ENCODE measurements around the gene GALNT17. TPM values are rescaled to one million over a fixed set of nuclear protein-coding genes. Genes with fewer than 3 reads are reported as not detected.

GALNT17 gene
- total and polyA plus RNA-seq, 4 donors, result 2.8 to 10.8 (median 7.4) TPM

- Histone ChIP-seq H3K4me3 (no peak overlapping the region), H3K27ac (ENCODE audit: low read depth in 1 of 2, low read length in 1 of 2) (no peak overlapping the region), H3K9ac (ENCODE audit: insufficient read depth in 1 of 2, low read length in 2 of 2) (peak overlapping the region in 1 of 2 donors; percentile 5), H3K27me3 (ENCODE audit: control insufficient read depth in 3 of 3, insufficient read depth in 3 of 3, low read length in 2 of 3) (no peaks in the 10 kb centered on the region), H3K9me3 (ENCODE audit: control insufficient read depth in 4 of 4, insufficient read depth in 3 of 4, low read length in 3 of 4) (no peaks in the 10 kb centered on the region), H3K36me3 (ENCODE audit: control insufficient read depth in 4 of 4, insufficient read depth in 4 of 4, low read length in 4 of 4) (no peaks in the 10 kb centered on the region), H3K4me1 (ENCODE audit: control insufficient read depth in 5 of 5, insufficient read depth in 5 of 5, low read length in 5 of 5) (no peaks in the 10 kb centered on the region)
- ATAC-seq (ENCODE audit: insufficient read depth, low FRiP score), result no peak
- WGBS, 2 donors, result 6 to 8% methylated on average over 1 of the region's 1 CpG
- peak in 2 of 3 donors; percentile 22 to 35 for DNase-seq
- no peak for TF ChIP-seq CTCF (IDR thresholded peaks at IDR 0.05; ENCODE audit: control extremely low read depth, extremely low read depth)
Measured at GRCh38 chr7:71334541-71334940, 202.6 kb downstream of the GALNT17 start.

- 67 to 81% methylated on average over 2 of the region's 2 CpGs for WGBS, 2 donors
- H3K4me1 ChIP-seq (ENCODE audit: control insufficient read depth in 5 of 5, insufficient read depth in 5 of 5, low read length in 5 of 5), result no peaks in the 10 kb centered on the region
- no peak overlapping the region for H3K4me3 ChIP-seq
- no peak for DNase-seq
- no peaks in the 10 kb centered on the region for H3K9me3 ChIP-seq (ENCODE audit: control insufficient read depth in 4 of 4, insufficient read depth in 3 of 4, low read length in 3 of 4)
- no peaks in the 10 kb centered on the region for H3K36me3 ChIP-seq (ENCODE audit: control insufficient read depth in 4 of 4, insufficient read depth in 4 of 4, low read length in 4 of 4)
- TF ChIP-seq CTCF (IDR thresholded peaks at IDR 0.05; ENCODE audit: control extremely low read depth, extremely low read depth), result no peak
- no peak for ATAC-seq (ENCODE audit: insufficient read depth, low FRiP score)
- H3K9ac ChIP-seq (ENCODE audit: insufficient read depth in 1 of 2, low read length in 2 of 2), result no peak overlapping the region
- H3K27me3 ChIP-seq (ENCODE audit: control insufficient read depth in 3 of 3, insufficient read depth in 3 of 3, low read length in 2 of 3), result no peaks in the 10 kb centered on the region
- H3K27ac ChIP-seq (ENCODE audit: low read depth in 1 of 2, low read length in 1 of 2), result no peak overlapping the region
Measured at GRCh38 chr7:71338866-71339265, 206.9 kb downstream of the GALNT17 start.

- no peak overlapping the region for H3K4me3 ChIP-seq
- TF ChIP-seq CTCF (IDR thresholded peaks at IDR 0.05; ENCODE audit: control extremely low read depth, extremely low read depth), result no peak
- no peaks in the 10 kb centered on the region for H3K27me3 ChIP-seq (ENCODE audit: control insufficient read depth in 3 of 3, insufficient read depth in 3 of 3, low read length in 2 of 3)
- no peaks in the 10 kb centered on the region for H3K4me1 ChIP-seq (ENCODE audit: control insufficient read depth in 5 of 5, insufficient read depth in 5 of 5, low read length in 5 of 5)
- no peaks in the 10 kb centered on the region for H3K9me3 ChIP-seq (ENCODE audit: control insufficient read depth in 4 of 4, insufficient read depth in 3 of 4, low read length in 3 of 4)
- WGBS, 2 donors, result 91% methylated on average over 1 of the region's 1 CpG
- H3K36me3 ChIP-seq (ENCODE audit: control insufficient read depth in 4 of 4, insufficient read depth in 4 of 4, low read length in 4 of 4), result no peaks in the 10 kb centered on the region
- no peak for ATAC-seq (ENCODE audit: insufficient read depth, low FRiP score)
- no peak for DNase-seq
- H3K9ac ChIP-seq (ENCODE audit: insufficient read depth in 1 of 2, low read length in 2 of 2), result no peak overlapping the region
- no peak overlapping the region for H3K27ac ChIP-seq (ENCODE audit: low read depth in 1 of 2, low read length in 1 of 2)
Measured at GRCh38 chr7:71339924-71340323, 208.0 kb downstream of the GALNT17 start.

- peak; percentile 40 to 68 (median 53) for DNase-seq
- Histone ChIP-seq H3K27ac (ENCODE audit: low read depth in 1 of 2, low read length in 1 of 2) (no peak overlapping the region), H3K4me1 (ENCODE audit: control insufficient read depth in 5 of 5, insufficient read depth in 5 of 5, low read length in 5 of 5) (no peaks in the 10 kb centered on the region), H3K4me3 (no peak overlapping the region), H3K9me3 (ENCODE audit: control insufficient read depth in 4 of 4, insufficient read depth in 3 of 4, low read length in 3 of 4) (no peaks in the 10 kb centered on the region), H3K9ac (ENCODE audit: insufficient read depth in 1 of 2, low read length in 2 of 2) (no peak overlapping the region), H3K27me3 (ENCODE audit: control insufficient read depth in 3 of 3, insufficient read depth in 3 of 3, low read length in 2 of 3) (no peaks in the 10 kb centered on the region), H3K36me3 (ENCODE audit: control insufficient read depth in 4 of 4, insufficient read depth in 4 of 4, low read length in 4 of 4) (no peaks in the 10 kb centered on the region)
- ATAC-seq (ENCODE audit: insufficient read depth, low FRiP score), result no peak
- TF ChIP-seq CTCF (IDR thresholded peaks at IDR 0.05; ENCODE audit: control extremely low read depth, extremely low read depth), result no peak
Measured at GRCh38 chr7:71342202-71342601, 210.3 kb downstream of the GALNT17 start.

Data from lung (tissue), 12 donors.